PC-3 (cell line): Measurements from ENCODE around the gene MPZL1. TPM values are rescaled to one million over a fixed set of nuclear protein-coding genes. Genes with fewer than 3 reads are reported as not detected.

Source experiments
- ATAC-seq: fragments of 200-7000 bp; cut with Tn5 transposase; 2 replicates; pipeline ENCODE4 v1.9.1; 2020; ENCODE audit warnings: mild to moderate bottlenecking, moderate library complexity
- BruUV-seq: library from RNA; stranded (reverse); fragments of 400-500 nt; replicated peaks from 2 replicates; lab custom pipeline; 2021; lab: Mats Ljungman, UMichigan
- CTCF ChIA-PET: fragments of 300-600 bp; sonication (Branson Sonifier 250); formaldehyde crosslinking; loops from one replicate; lab custom pipeline; 2022; ENCODE audit warnings: antibody characterized with exemption; lab: Charles Lee
- POLR2A ChIA-PET: fragments of 300-600 bp; sonication (Branson Sonifier 250); formaldehyde crosslinking; loops from one replicate; lab custom pipeline; 2022; ENCODE audit warnings: antibody characterized with exemption; ENCODE audit not compliant: unreplicated experiment; lab: Charles Lee
- DNase-seq: peaks from one replicate; pipeline ENCODE4 v3.0.0-alpha.2; 2015
- H2AFZ ChIP-seq: fragments of 300-600 bp; sonication (generic); 2 replicates; pipeline ENCODE4 v1.6.0; 2016; ENCODE audit warnings: antibody characterized with exemption, low read length
- H3F3A ChIP-seq: fragments of 300-600 bp; sonication (generic); one replicate; pipeline ENCODE4 v1.6.0; 2017; ENCODE audit warnings: antibody characterized with exemption, low read length, control low read depth, mild to moderate bottlenecking; ENCODE audit not compliant: unreplicated experiment
- H3K27ac ChIP-seq: fragments of 300-600 bp; sonication (generic); 2 replicates; pipeline ENCODE4 v1.5.1; 2016; ENCODE audit warnings: mild to moderate bottlenecking, low read length
- H3K27me3 ChIP-seq: fragments of 300-600 bp; sonication (generic); 2 replicates; pipeline ENCODE4 v1.6.1; 2016; ENCODE audit warnings: low read length, mixed read lengths
- H3K36me3 ChIP-seq: fragments of 300-600 bp; sonication (generic); 2 replicates; pipeline ENCODE4 v1.6.1; 2016; ENCODE audit warnings: low read depth, mixed run types, low read length, mixed read lengths
- H3K4me1 ChIP-seq: fragments of 300-600 bp; sonication (generic); 2 replicates; pipeline ENCODE4 v1.5.1; 2016; ENCODE audit warnings: low read length; ENCODE audit not compliant: insufficient read depth
- H3K4me2 ChIP-seq: fragments of 300-600 bp; sonication (generic); 2 replicates; pipeline ENCODE4 v1.6.0; 2016; ENCODE audit warnings: low read length
- H3K4me3 ChIP-seq: fragments of 300-600 bp; sonication (generic); 2 replicates; pipeline ENCODE4 v1.5.1; 2016; ENCODE audit warnings: mild to moderate bottlenecking, low read length, mixed read lengths
- H3K79me2 ChIP-seq: fragments of 300-600 bp; sonication (generic); 2 replicates; pipeline ENCODE4 v1.6.1; 2017; ENCODE audit warnings: low read length, mixed read lengths
- H3K9ac ChIP-seq: fragments of 300-600 bp; sonication (generic); 2 replicates; pipeline ENCODE4 v1.6.0; 2016; ENCODE audit warnings: mild to moderate bottlenecking, low read length
- H3K9me2 ChIP-seq: fragments of 300-600 bp; sonication (generic); replicated peaks from 2 replicates; pipeline ENCODE4 v1.6.1; 2016; ENCODE audit warnings: mixed run types, low read length, mixed read lengths
- H3K9me3 ChIP-seq: fragments of 300-600 bp; sonication (generic); 2 replicates; pipeline ENCODE4 v1.6.1; 2016; ENCODE audit warnings: low read length, mixed read lengths
- H4K20me1 ChIP-seq: fragments of 300-600 bp; sonication (generic); 2 replicates; pipeline ENCODE4 v1.6.1; 2016; ENCODE audit warnings: low read length, mixed read lengths
- EZH2 ChIP-seq: fragments of 300-600 bp; sonication (generic); IDR thresholded peaks from one replicate; pipeline ENCODE4 v1.6.1; 2017; ENCODE audit warnings: antibody characterized with exemption, mild to moderate bottlenecking, low read length; ENCODE audit not compliant: unreplicated experiment
- EZH2phosphoT487 ChIP-seq: fragments of 300-600 bp; sonication (generic); IDR thresholded peaks from 2 replicates; pipeline ENCODE4 v1.6.1; 2018; ENCODE audit warnings: mild to moderate bottlenecking, antibody characterized with exemption, low read length, borderline replicate concordance
- intact Hi-C: fragments of 100-400 bp; cut with micrococcal nuclease; formaldehyde crosslinking; loops from 2 replicates; pipeline ENCODE4 v1.9.0; 2023
- total RNA-seq: library from RNA; depleted of rRNA; stranded (reverse); fragments of >200 nt; gene quantifications from 2 replicates; pipeline ENCODE4 v1.2.3, GENCODE V29; 2014
- TF ChIP-seq, protein P1 (sequence below): fragments of 300-600 bp; sonication (generic); conservative IDR thresholded peaks from 2 replicates; pipeline ENCODE4 v1.5.1; 2017; ENCODE audit warnings: antibody characterized with exemption, low read depth, mild to moderate bottlenecking, low read length

Gene MPZL1
- total RNA-seq, 1 experiment from 2014 or later = 86.5 TPM

DNA sequence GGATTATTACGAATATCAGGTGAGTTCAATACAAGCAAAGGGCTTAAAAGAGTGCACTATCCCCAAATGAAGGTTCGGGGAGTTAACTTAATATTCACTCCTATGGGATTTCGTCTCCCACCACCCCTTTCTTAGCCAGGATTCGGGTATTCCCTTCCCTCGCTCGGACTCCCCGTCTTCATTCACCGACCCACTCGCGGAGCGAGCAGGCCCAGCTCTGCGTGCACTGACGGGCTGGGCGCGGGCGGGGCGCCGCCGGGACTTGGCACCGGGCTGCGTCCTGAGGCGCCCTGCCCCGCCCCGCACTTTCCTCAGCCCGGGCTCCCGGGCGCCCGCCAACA is 7.7 kb upstream of the MPZL1 start:
- no peaks in the 10 kb centered on the region for H3K27me3 ChIP-seq
- ChIA-PET POLR2A (no interaction called here), CTCF (interaction anchor here (0.5 to 1.7 kb wide), 5 partner anchors 48 to 631 kb away, joined by 3 to 7 read pairs (median 4); no protein-coding TSS in a partner anchor)
- peaks cover 6% of the 10 kb centered on the region; the same call in 1 of the 2 replicates for H3K4me1 ChIP-seq
- H4K20me1 ChIP-seq = no peaks in the 10 kb centered on the region
- H3K9me3 ChIP-seq = no peaks in the 10 kb centered on the region
- ATAC-seq = peak; percentile 68
- BruUV-seq = no TSS peak
- no peaks in the 10 kb centered on the region for H3F3A ChIP-seq
- peak overlapping the region; percentile 79 for H2AFZ ChIP-seq
- DNase-seq = peak; percentile 86
- H3K9me2 ChIP-seq = no peaks in the 10 kb centered on the region
- H3K9ac ChIP-seq = peak overlapping the region; percentile 84
- H3K4me2 ChIP-seq = peak overlapping the region; percentile 93
- H3K79me2 ChIP-seq = no peaks in the 10 kb centered on the region
- peak overlapping the region; percentile 64 for H3K27ac ChIP-seq
- H3K36me3 ChIP-seq = no peaks in the 10 kb centered on the region
- TF ChIP-seq, protein P1, sequence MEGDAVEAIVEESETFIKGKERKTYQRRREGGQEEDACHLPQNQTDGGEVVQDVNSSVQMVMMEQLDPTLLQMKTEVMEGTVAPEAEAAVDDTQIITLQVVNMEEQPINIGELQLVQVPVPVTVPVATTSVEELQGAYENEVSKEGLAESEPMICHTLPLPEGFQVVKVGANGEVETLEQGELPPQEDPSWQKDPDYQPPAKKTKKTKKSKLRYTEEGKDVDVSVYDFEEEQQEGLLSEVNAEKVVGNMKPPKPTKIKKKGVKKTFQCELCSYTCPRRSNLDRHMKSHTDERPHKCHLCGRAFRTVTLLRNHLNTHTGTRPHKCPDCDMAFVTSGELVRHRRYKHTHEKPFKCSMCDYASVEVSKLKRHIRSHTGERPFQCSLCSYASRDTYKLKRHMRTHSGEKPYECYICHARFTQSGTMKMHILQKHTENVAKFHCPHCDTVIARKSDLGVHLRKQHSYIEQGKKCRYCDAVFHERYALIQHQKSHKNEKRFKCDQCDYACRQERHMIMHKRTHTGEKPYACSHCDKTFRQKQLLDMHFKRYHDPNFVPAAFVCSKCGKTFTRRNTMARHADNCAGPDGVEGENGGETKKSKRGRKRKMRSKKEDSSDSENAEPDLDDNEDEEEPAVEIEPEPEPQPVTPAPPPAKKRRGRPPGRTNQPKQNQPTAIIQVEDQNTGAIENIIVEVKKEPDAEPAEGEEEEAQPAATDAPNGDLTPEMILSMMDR = no peak
- TF ChIP-seq EZH2phosphoT487 = no peak
- TF ChIP-seq EZH2 = no peak
- intact Hi-C loops = no loop called here
- H3K4me3 ChIP-seq = peak overlapping the region; percentile 85

DNA sequence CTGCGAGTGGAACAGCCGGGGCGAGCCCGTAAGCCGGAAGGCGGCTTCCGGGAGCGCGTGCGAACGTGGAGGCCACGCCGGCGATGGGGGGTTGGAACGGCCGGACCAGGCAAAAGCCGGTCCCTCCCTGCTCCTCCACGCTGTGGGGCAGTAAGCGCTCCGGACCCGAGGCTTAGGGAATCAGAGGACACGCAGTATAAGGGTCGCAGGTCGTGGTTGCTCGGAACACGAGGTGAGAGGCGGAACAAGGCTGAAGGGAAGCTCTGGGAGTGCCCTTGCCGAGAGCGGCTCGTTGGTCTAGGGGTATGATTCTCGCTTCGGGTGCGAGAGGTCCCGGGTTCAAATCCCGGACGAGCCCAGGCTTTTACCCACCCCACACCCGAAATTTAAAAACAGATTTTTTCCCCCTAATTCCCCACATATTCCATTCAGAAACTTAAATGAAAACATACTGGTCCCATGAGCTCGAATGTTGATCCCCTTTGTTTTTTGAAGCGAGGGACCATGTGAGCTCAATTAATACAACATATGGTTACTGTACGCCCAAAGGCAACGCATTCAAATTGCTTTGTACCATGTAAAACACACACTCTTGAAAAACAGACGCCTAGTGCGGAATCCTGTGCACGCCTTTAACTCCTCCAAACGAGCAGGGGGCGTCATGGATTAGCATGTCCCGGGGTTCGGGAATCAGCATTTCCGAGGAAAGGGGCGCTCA is 7.2 kb upstream of the MPZL1 start:
- BruUV-seq = no TSS peak
- CTCF ChIA-PET = interaction anchor here (0.6 to 1.7 kb wide), 3 partner anchors 48 to 368 kb away, joined by 3 to 7 read pairs (median 4); no protein-coding TSS in a partner anchor

DNA sequence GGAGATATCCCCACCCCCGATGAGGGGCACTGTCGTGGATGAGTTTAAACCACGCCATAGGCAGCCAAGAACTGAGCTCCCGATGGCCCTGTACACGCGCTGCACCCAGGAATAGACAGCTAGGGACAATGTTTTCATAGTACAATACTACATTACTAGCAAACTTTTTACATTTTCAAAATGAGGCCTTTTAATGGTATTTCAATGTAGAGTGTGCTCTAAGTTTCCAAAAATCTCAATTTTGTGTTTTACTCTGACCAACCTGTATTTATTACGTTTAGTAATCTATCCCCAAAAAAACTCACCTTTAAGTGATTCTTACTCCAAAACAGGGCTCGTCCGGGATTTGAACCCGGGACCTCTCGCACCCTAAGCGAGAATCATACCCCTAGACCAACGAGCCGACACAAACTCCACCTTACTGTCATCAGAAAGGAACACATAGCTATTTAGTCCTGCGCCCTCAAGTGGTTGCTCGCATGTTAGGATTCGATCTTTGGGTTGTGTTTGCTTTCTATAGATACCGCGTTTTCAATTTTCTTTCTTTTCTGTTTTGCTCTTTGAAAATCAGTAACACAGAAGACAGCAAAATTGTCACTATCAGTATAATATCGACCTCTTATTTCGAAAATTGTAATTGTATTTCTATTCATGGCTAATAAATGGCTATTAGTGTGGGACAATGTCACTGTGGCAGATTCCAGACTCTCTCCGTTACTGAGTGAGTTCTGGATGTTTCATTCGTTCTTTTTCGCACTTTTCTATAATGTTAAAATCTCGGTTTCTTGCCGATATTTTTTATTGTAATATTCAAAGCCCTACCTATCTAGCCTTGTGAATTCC is 6.4 kb upstream of the MPZL1 start:
- Histone ChIP-seq H3K4me3 (peak overlapping the region; percentile 85), H3K27ac (0 out of 2 replicates have a peak overlapping the region, but pooled peaks have one; percentile 11), H3K36me3 (no peaks in the 10 kb centered on the region), H3K9me2 (no peaks in the 10 kb centered on the region), H3F3A (no peaks in the 10 kb centered on the region), H3K4me2 (peak overlapping the region; percentile 93), H3K27me3 (no peaks in the 10 kb centered on the region), H2AFZ (peak overlapping the region; percentile 96), H3K9me3 (no peaks in the 10 kb centered on the region), H3K9ac (peak overlapping the region; percentile 84), H4K20me1 (no peaks in the 10 kb centered on the region), H3K4me1 (peaks cover 6% of the 10 kb centered on the region; the same call in 1 of the 2 replicates), H3K79me2 (no peaks in the 10 kb centered on the region)
- ChIA-PET POLR2A (interaction anchor here (0.5 kb wide), 1 partner anchor 221 kb away, joined by 3 read pairs; the partner anchor contains the start of genes DCAF6 and MPC2), CTCF (interaction anchor here (0.6 to 1.7 kb wide), 2 partner anchors 93 to 367 kb away, joined by 4 to 7 read pairs; no protein-coding TSS in a partner anchor)
- no TSS peak for BruUV-seq
- DNase-seq (peak; percentile 97), ATAC-seq (peak; percentile 45)
- intact Hi-C loops = loop anchor here (1.0 to 5.0 kb wide), 3 partner anchors 88 to 512 kb away; partner anchors contain the start of genes DCAF6 and SFT2D2
- TF ChIP-seq, protein P1 = peak; percentile 94
- TF ChIP-seq EZH2 = no peak

More for the DNA sequence above, 7.2 kb upstream of the MPZL1 start:
- H3K36me3 ChIP-seq = no peaks in the 10 kb centered on the region
- H3K9me2 ChIP-seq = no peaks in the 10 kb centered on the region
- POLR2A ChIA-PET = no interaction called here
- intact Hi-C loops = loop anchor here (1.0 to 5.0 kb wide), 3 partner anchors 89 to 513 kb away; partner anchors contain the start of genes DCAF6 and SFT2D2
- no peak for TF ChIP-seq EZH2
- peak overlapping the region; percentile 64 for H3K27ac ChIP-seq
- H4K20me1 ChIP-seq = no peaks in the 10 kb centered on the region
- peak; percentile 58 for ATAC-seq
- H3K4me2 ChIP-seq = peak overlapping the region; percentile 93
- H3K9ac ChIP-seq = peak overlapping the region; percentile 84
- H3K9me3 ChIP-seq = no peaks in the 10 kb centered on the region
- H3K4me3 ChIP-seq = peak overlapping the region; percentile 85
- no peaks in the 10 kb centered on the region for H3K79me2 ChIP-seq
- DNase-seq = peak; percentile 92
- no peaks in the 10 kb centered on the region for H3F3A ChIP-seq
- H3K4me1 ChIP-seq = peaks cover 6% of the 10 kb centered on the region; the same call in 1 of the 2 replicates
- H2AFZ ChIP-seq = peak overlapping the region; percentile 79
- H3K27me3 ChIP-seq = no peaks in the 10 kb centered on the region
